HG02763 (cell line): ENCODE measurements around the gene DOCK2.
"Not testable (repeated sequence)": the region's sequence is repeated elsewhere in the genome, so short reads cannot be mapped to it uniquely, and the experiment has no call there.

ENCODE experiments used
- ATAC-seq: cut with Tn5 transposase; IDR thresholded peaks from one replicate; pipeline ENCODE4 v1.9.1; 2021; ENCODE audit warnings: mild to moderate bottlenecking, moderate library complexity; ENCODE audit not compliant: unreplicated experiment

The DOCK2 gene

GRCh38 chr5:169637549-169638121, 560 bp downstream of the DOCK2 start:
- peak; percentile 62 for ATAC-seq

- ATAC-seq = no peak
These were observed 4.2 kb downstream of the DOCK2 start for GRCh38 chr5:169641253-169641652.

- ATAC-seq = peak; percentile 29
These were observed 9.8 kb downstream of the DOCK2 start for GRCh38 chr5:169646856-169647255.

GRCh38 chr5:169647566-169647965, 10.5 kb downstream of the DOCK2 start:
- ATAC-seq = peak; percentile 46

GRCh38 chr5:169648725-169649310, 11.7 kb downstream of the DOCK2 start:
- ATAC-seq = no peak

- ATAC-seq = no peak
These were observed 12.4 kb downstream of the DOCK2 start for GRCh38 chr5:169649486-169649885.

GRCh38 chr5:169650701-169651331, 13.7 kb downstream of the DOCK2 start:
- ATAC-seq = peak; percentile 36

GRCh38 chr5:169651526-169651925, 14.5 kb downstream of the DOCK2 start:
- no peak for ATAC-seq

GRCh38 chr5:169652057-169652456, 15.0 kb downstream of the DOCK2 start:
- no peak for ATAC-seq

- ATAC-seq = no peak
These were observed 16.0 kb downstream of the DOCK2 start for GRCh38 chr5:169653091-169653490.

GRCh38 chr5:169655353-169655752, 18.3 kb downstream of the DOCK2 start:
- ATAC-seq = no peak

- ATAC-seq = peak; percentile 50
These were observed 19.2 kb downstream of the DOCK2 start for GRCh38 chr5:169656125-169656901.

- ATAC-seq = no peak
These were observed 20.1 kb downstream of the DOCK2 start for GRCh38 chr5:169657127-169657526.

GRCh38 chr5:169662451-169662850, 25.4 kb downstream of the DOCK2 start:
- ATAC-seq = not testable (repeated sequence)

GRCh38 chr5:169663537-169663936, 26.5 kb downstream of the DOCK2 start:
- ATAC-seq = no peak

GRCh38 chr5:169666365-169666764, 29.3 kb downstream of the DOCK2 start:
- no peak for ATAC-seq

GRCh38 chr5:169667896-169668674, 31.0 kb downstream of the DOCK2 start:
- ATAC-seq = no peak

GRCh38 chr5:169668732-169669131, 31.7 kb downstream of the DOCK2 start:
- no peak for ATAC-seq

- ATAC-seq = peak; percentile 97
These were observed 33.9 kb downstream of the DOCK2 start for GRCh38 chr5:169670769-169671525.

- no peak for ATAC-seq
These were observed 45.0 kb downstream of the DOCK2 start for GRCh38 chr5:169682026-169682425.
